Endothelial cell of umbilical vein (primary cell): ENCODE data around the gene IGFL1.

ENCODE experiments used
- TF ChIP-seq, protein P1 (sequence below), 2 donors: IDR thresholded peaks; 1 replicate in 1 of 2; 2 replicates in 1 of 2; pipeline ENCODE4 v1.5.1; 2011; ENCODE audit warnings: low read length in 2 of 2, mild to moderate bottlenecking in 2 of 2, moderate library complexity in 2 of 2, control low read depth in 1 of 2, inconsistent platforms in 1 of 2, low read depth in 1 of 2; ENCODE audit not compliant: insufficient read depth in 1 of 2; ENCODE audit errors: extremely low read depth in 1 of 2
- TF ChIP-seq, protein P2 (sequence below): IDR thresholded peaks from 2 replicates; pipeline ENCODE4 v1.6.1; 2011; ENCODE audit not compliant: insufficient read depth, insufficient read length

DNA sequence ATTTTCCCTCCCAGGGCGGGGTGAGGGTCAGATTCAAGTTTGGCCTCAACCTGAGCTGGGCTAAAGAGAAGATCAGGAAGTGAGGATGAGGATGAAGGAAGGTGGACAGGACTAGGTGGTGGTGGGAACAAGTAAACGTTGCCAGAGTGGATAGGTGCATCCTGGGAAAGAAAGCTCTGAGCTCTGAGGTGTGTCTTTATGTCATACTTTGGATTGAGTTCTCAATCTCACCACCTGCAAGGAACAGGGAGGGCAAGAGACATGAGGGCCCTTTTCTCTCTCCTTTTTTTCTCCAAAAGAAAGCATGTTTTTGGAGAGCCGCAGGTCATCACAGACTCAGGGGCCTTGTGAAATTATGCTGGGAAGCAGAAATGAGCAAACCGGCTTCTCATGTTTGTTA is 38.2 kb upstream of the IGFL1 start:
- TF ChIP-seq, protein P1, sequence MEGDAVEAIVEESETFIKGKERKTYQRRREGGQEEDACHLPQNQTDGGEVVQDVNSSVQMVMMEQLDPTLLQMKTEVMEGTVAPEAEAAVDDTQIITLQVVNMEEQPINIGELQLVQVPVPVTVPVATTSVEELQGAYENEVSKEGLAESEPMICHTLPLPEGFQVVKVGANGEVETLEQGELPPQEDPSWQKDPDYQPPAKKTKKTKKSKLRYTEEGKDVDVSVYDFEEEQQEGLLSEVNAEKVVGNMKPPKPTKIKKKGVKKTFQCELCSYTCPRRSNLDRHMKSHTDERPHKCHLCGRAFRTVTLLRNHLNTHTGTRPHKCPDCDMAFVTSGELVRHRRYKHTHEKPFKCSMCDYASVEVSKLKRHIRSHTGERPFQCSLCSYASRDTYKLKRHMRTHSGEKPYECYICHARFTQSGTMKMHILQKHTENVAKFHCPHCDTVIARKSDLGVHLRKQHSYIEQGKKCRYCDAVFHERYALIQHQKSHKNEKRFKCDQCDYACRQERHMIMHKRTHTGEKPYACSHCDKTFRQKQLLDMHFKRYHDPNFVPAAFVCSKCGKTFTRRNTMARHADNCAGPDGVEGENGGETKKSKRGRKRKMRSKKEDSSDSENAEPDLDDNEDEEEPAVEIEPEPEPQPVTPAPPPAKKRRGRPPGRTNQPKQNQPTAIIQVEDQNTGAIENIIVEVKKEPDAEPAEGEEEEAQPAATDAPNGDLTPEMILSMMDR (IDR thresholded peaks at IDR 0.05; ENCODE audit: extremely low read depth in 1 of 2, insufficient read depth in 1 of 2, low read depth in 1 of 2, low read length in 2 of 2) = no peak
- TF ChIP-seq, protein P2, sequence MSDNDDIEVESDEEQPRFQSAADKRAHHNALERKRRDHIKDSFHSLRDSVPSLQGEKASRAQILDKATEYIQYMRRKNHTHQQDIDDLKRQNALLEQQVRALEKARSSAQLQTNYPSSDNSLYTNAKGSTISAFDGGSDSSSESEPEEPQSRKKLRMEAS = no peak
